SKM-1 treated with dmso at 0.1 percent for 144 hours (cell line): ENCODE data around the gene KLHL25.

Experiments
- DNase-seq: peaks from one replicate; lab custom pipeline; 2025; ENCODE audit not compliant: unreplicated experiment; lab: John Stamatoyannopoulos, UW

Gene KLHL25

GRCh38 chr15:85762039-85762755 is 32.5 kb downstream of the KLHL25 start:
- DNase-seq: no peak

DNA sequence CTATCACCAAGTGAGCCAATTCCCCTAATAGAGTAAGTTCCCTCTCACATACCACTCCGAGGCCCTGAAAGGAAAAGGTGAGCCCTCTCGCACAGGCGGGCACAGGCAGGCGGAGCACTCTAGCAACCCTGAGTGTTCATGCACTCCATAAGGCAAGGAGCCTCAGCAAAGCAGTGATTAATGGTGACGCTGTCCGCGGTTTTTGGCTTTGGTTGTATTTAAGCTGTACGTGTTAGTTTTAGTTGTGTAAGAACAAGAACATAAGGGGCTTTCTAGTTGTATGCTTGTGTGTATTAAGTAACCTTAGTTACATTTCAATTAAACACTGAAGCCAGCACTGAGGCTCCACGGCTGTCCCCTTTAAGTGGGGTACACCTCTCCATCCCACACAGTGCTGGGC is 33.1 kb downstream of the KLHL25 start:
- DNase-seq: no peak

DNA sequence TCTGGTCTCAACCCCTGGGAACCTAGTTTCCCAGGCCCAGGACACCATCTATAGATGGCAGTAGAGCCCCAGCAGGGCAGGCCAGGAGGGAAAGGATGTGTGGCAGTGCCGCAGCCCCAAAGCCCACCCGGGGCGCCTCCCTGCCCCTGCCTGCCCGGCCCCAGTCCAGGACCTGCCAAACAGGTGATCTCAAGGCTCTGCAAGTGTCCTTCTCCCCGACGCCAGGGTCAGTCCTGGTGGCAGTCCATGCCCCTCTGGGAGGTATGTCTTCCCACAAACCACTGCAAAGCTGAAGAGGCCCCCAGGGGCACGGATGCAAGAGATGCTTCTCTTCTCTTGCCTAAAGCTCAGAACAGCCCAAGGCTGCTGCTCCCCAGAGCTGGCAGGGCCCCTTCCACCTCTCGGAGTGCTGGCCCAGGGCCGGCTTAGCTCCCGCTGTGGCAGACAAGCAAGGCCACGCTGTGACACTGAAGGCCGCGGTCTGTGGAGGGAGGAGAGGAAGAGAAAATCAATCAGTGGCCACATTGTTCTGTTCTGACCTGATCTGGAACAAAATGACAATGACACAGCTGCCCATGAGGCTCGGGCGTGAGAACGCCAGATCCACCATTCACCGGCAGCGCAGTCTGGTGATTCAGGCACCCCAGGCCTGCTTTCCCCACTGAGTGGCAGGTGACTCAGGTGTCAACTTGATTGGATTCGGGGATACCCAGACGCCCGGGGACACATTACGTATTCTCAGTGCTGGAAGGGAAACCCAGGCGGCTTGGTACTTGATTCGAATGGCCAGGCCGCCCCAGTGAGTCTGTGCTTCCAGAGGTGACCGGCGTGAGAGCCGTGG is 34.0 kb downstream of the KLHL25 start:
- no peak for DNase-seq

GRCh38 chr15:85760049-85760448 is 34.7 kb downstream of the KLHL25 start:
- no peak for DNase-seq

GRCh38 chr15:85759376-85759775 is 35.3 kb downstream of the KLHL25 start:
- DNase-seq: no peak

DNA sequence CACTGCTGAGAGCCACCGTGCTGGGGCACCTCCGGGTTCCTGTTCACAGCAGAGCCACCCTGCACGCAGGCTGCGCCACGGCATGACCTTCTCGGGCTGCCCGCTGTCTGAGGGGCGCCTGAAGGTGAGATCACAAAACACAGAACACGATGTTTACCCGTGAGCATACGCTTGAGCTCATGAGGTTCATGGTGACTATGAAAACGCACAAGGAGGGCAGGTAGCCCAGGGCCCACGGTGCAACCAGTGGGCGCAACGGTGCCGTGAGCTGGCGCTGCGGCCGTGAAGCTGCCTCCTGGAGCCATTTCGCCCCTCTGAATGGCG is 36.1 kb downstream of the KLHL25 start:
- DNase-seq: no peak

DNA sequence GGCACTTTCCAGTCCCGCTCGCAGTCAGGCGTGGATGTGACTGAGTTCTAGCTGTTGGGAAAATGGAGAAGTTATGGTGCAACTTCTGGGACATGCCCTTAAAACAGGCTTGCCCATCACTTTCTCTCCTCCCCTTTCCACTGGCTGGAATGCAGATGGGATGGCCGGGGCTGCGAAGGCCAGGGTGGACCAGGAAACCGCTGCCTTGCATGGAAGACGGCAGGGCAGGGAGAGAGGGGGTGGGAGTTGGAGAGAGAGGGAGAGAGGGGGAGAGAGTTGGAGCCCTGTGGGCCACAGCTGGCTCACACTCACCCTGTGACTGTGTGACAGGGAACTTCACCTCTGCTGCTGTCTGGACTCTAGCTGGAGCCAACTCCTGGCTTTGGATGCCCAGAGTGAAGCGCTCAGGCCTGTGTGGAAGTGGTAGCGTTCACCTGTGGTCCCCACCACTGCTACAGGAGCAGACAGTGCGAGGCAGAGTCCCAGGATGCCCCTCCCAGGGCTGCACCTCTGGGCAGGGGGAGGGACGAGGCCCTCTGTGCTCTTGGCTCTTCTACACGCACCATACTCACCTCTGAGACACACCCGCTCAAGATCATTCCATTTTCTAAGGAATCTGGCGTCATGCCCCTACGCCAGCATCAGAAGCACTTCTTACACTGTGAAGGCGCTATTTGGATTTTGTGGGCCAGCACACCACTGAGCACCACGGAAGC is 36.6 kb downstream of the KLHL25 start:
- no peak for DNase-seq

GRCh38 chr15:85757073-85757938 is 37.4 kb downstream of the KLHL25 start:
- DNase-seq: no peak

DNA sequence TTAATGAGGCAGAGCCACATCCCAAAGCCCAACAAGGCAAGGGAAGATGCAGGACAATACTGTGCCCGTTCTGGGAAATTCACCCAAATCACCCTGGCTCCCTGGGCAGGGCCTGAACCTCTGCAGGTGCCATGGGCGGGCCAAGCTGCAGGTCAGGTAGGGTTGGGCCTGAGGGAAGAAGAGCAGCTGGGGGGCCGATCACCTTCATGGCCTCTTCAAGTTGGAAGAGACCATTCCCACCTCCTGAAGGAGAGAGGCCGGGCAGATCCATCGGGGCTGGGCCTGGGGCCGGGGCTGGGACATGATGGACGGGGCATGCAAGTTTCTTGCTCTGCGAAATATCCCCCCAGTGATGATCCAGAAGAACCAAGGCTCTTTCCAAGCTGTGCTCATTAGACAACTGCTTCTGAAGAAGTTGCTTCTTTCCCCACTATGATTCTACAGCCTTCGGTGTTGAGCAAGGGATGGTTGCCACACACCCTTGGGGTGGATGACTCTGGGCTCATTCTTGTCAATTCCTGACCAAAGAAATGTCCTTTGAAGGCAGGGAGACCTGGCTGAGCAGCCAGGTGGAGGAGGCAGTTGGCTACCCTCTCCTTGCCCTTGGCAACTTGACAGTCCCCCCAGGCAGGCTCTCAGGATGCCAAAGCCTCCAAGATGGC is 38.2 kb downstream of the KLHL25 start:
- DNase-seq: peak; percentile 44

DNA sequence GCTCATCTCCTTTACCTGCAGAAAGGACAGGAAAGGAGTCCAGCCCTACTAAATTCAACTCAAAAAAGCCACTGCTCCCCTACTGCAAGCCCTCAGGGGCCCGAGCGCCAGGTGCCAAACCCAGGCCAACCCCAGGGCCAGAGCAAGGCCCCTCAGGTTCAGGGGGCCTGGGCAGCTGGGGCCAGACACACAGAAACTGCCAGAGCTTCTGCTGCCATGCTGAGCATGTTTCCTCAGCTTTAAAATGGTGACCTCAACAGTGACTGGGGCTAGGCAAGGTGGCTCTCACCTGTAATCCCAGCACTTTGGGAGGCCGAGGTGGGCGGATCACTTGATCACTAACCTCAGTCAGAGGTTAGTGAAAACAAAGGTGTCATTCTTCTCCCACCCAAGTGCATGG is 38.8 kb downstream of the KLHL25 start:
- no peak for DNase-seq

GRCh38 chr15:85755471-85755870 is 39.3 kb downstream of the KLHL25 start:
- no peak for DNase-seq

DNA sequence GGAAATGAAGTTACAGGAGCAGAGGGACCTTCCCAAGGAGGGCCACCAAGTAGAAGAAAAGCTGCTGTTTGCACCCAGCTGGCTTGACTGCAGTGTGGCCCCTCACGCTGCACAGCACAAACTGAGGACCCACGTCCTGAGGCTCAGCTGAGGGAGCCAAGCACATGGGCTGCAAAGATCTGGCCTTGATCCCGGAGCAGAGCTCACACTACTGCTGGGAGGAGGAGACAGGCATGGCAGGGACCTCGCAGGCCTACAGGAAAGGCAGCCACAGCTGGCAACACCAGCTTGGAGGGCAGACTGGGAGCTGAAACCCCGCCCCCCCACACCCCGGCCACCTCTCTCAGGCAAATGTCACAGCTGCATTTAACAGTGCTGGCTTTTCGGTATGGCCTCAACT is 39.7 kb downstream of the KLHL25 start:
- DNase-seq: no peak

DNA sequence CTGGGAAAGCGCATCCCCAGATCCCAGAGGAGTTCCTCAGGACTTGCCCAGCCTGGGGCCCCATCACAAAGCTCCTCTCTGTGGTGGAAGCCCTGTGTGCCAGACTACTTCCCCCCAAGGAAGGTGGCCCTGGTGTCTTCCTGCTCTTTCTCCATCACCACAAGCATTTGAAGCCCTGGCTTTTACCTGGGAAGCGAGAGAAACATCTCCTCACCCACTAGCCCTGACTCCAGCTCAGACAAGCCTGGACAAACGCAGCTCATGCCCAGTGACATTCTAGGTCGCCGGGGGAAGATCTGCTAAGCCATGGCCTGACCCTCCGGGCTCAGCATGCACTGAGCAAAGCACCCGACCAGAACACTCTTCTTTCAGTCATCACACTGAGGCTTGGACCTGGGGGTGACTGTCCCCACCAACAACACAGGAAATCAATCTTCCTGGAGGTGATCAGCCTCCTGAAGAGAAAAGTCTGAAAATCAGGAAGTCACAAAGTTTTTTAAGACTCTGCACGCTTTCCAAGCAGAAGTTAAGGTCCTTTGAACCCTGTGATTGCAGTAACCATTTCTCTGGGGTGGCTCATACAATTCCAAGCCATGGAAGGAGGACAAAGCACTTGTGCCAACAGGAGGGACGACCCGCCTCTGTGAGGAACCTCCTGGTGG is 40.8 kb downstream of the KLHL25 start:
- DNase-seq: peak; percentile 40

- DNase-seq: no peak
Measured at GRCh38 chr15:85753261-85753660, 41.5 kb downstream of the KLHL25 start.

- DNase-seq: no peak
Measured at GRCh38 chr15:85752491-85752961, 42.2 kb downstream of the KLHL25 start.

DNA sequence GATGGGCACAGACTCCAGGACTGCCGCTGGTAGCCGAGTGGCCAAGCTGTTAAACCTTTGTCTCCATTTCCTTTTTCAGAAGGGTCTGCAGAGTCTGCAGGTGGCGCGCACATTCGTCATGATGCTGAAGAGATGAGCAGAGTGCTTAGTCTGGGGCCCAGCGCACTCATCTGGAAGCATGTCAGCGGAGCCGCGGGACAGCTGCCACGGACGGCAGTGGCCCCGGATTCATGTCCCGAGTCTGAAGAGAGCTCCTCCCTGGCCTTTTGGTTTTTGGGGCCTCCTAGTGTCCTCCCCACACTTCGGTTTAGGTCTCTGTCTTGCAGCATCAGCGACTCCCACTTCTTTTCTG is 42.6 kb downstream of the KLHL25 start:
- DNase-seq: no peak

DNA sequence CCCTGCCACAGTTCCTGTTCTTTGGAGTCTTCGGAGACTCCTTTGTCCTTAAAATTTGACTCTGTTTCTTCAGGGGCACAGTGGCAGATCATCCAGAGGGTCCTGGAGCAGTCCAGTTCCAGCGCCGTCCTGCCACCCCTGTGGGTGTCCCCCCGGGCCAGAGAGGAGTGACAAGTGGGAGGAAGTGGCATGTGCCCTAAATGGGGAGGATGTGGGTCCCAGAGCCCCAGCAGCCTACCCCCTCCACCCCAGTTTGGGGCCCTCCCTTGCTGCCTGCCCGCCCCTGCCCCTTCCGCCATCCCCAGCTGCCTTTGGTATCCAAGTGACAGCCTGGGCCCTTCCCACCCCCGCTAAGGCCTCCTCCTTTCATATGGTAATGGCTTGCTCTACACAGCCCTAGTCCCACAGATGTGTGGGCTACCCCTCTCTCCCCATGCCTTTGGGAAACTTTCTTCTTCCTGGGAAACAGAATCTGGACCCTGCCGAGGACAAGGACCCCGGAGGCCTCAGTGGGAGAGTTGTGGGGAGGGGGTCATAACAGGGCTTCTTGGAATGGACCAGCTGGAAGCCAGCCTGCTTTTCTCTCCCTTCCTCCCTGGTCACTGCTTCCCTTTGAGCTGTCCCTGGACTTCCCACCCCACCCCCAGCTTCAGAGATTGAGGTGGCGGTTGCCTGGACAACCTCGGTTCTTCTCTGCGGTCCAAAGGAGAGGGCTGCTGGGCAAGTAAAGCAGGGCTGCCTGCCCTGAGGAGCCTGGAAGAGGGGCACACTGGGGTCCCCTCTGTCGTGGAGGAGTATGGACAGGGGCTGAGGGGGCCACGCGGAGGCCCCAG is 43.2 kb downstream of the KLHL25 start:
- DNase-seq: no peak

- DNase-seq: no peak
Measured at GRCh38 chr15:85750319-85751290, 44.1 kb downstream of the KLHL25 start.
